Purkinje cell (primary cell): ENCODE data around the gene DDX21. TPM values are rescaled to one million over a fixed set of nuclear protein-coding genes. Genes with fewer than 3 reads are reported as not detected.

Experiments used
- polyA plus RNA-seq: library from polyadenylated mRNA; unstranded; fragments of >200 nt; fragmentation: Nextera tagmentation; gene quantifications from 2 replicates; pipeline ENCODE4 v1.2.1, GENCODE V29; 2014

Gene DDX21
- polyA plus RNA-seq: 19.9 and 22.7 TPM in 2 replicates

GRCh38 chr10:68955832-68956532 is at the start of gene DDX21:
TSS of gene DDX21 (plus strand) at chr10:68956170. CDS start at chr10:68956226, 56 bp downstream.

GRCh38 chr10:68988530-68989316 is 32.8 kb downstream of the DDX21 start, which contains the start of gene KIFBP:
TSS of gene KIFBP (plus strand) at chr10:68988803. CDS start at chr10:68988833, 30 bp downstream.

Other genes with a start within 250 kb of the DDX21 start
- gene CCAR1, start 234.9 kb upstream of the DDX21 start, polyA plus RNA-seq: 69.5 and 102 TPM in 2 replicates
- gene STOX1, start 128.6 kb upstream of the DDX21 start, polyA plus RNA-seq: 5.8 and 9.3 TPM in 2 replicates
- 26.1 and 26.6 TPM in 2 replicates for gene DDX50, start 54.9 kb upstream of the DDX21 start, polyA plus RNA-seq
- 58.7 and 67.4 TPM in 2 replicates for gene KIFBP, start 32.6 kb downstream of the DDX21 start, polyA plus RNA-seq
- 6.8 and 12.5 TPM in 2 replicates for gene SRGN, start 131.9 kb downstream of the DDX21 start, polyA plus RNA-seq
- 16.7 and 40.0 TPM in 2 replicates for gene VPS26A, start 168.0 kb downstream of the DDX21 start, polyA plus RNA-seq
- 43.5 and 57.7 TPM in 2 replicates for gene SUPV3L1, start 224.1 kb downstream of the DDX21 start, polyA plus RNA-seq